Fibroblast of the aortic adventitia (primary cell): ENCODE measurements around the gene VPS13A. TPM values are rescaled to one million over a fixed set of nuclear protein-coding genes. Genes with fewer than 3 reads are reported as not detected.

Experiments used
- DNase-seq: peaks from one replicate; pipeline ENCODE4 v3.0.0-alpha.2; 2010; ENCODE audit warnings: low read depth
- H3K4me3 ChIP-seq: 2 replicates; pipeline ENCODE4 v1.5.1; 2011; ENCODE audit warnings: low read depth, mild to moderate bottlenecking, control low read depth, low read length, moderate library complexity
- total RNA-seq: library from RNA; depleted of rRNA; stranded (reverse); fragments of >200 nt; gene quantifications from 2 replicates; pipeline ENCODE4 v1.2.3, GENCODE V29; 2012; ENCODE audit warnings: low replicate concordance
- TF ChIP-seq, protein P1 (sequence below): IDR thresholded peaks from 2 replicates; pipeline ENCODE4 v1.5.1; 2011; ENCODE audit warnings: mild to moderate bottlenecking, low read length, control low read depth, inconsistent platforms; ENCODE audit not compliant: insufficient read depth

Gene VPS13A
- total RNA-seq, 1 donor: 50.9 TPM

DNA sequence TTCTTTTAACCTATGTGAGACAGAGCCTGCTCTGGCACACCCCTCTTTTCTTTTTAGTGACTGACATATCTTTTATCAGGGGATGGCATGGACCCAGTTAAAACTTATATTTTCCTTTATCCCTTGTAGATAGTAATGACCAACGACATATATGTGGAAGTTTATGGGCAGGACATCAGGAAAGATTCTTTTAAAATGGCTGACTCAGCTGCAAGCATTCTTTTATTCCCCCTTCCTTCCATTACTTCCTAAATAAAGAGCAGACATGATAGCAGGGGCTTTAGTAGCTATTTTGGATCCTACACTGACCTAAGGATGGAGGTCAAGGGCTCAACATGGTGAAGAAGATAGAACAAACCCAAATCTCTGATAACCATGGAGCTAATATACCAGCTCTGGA, 25.0 kb upstream of the VPS13A start:
- H3K4me3 ChIP-seq: no peak overlapping the region
- TF ChIP-seq, protein P1, sequence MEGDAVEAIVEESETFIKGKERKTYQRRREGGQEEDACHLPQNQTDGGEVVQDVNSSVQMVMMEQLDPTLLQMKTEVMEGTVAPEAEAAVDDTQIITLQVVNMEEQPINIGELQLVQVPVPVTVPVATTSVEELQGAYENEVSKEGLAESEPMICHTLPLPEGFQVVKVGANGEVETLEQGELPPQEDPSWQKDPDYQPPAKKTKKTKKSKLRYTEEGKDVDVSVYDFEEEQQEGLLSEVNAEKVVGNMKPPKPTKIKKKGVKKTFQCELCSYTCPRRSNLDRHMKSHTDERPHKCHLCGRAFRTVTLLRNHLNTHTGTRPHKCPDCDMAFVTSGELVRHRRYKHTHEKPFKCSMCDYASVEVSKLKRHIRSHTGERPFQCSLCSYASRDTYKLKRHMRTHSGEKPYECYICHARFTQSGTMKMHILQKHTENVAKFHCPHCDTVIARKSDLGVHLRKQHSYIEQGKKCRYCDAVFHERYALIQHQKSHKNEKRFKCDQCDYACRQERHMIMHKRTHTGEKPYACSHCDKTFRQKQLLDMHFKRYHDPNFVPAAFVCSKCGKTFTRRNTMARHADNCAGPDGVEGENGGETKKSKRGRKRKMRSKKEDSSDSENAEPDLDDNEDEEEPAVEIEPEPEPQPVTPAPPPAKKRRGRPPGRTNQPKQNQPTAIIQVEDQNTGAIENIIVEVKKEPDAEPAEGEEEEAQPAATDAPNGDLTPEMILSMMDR: no peak
- no peak for DNase-seq

DNA sequence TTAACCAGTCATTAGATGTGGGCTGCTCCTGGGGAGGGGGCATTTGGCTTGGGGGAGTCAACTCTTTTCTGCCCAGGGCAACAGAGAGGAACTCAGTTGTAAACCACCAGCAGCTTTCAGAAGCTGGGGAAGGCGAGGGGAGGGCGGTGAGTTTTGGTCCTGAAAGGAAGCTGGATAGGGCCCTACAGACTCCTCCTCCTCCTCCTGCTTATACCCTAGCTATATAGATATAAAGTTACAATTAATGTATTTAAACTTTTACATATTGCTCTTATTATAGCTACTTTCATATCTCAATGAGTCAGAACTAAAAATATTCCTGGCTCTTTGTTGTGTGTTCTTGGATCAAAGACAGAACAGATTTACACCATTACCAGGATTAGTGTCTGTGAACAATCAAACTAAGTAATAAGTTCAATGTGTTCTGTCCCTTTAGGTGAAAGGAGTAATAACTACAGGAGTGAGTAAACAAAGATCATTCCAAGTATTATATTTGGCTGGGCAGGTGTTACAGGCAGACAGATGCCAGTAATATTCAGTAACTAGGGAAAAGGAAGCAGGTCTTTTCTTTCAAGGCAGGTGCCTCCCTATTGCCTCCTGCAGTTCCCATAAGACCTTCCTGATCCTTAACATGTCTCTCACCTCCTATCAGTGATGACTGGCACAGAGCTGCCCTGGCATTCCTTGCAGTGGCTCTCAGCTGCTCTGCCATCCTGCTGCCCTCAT, 20.5 kb upstream of the VPS13A start:
- peak; percentile 29 for DNase-seq
- TF ChIP-seq, protein P1: no peak
- no peak overlapping the region for H3K4me3 ChIP-seq

DNA sequence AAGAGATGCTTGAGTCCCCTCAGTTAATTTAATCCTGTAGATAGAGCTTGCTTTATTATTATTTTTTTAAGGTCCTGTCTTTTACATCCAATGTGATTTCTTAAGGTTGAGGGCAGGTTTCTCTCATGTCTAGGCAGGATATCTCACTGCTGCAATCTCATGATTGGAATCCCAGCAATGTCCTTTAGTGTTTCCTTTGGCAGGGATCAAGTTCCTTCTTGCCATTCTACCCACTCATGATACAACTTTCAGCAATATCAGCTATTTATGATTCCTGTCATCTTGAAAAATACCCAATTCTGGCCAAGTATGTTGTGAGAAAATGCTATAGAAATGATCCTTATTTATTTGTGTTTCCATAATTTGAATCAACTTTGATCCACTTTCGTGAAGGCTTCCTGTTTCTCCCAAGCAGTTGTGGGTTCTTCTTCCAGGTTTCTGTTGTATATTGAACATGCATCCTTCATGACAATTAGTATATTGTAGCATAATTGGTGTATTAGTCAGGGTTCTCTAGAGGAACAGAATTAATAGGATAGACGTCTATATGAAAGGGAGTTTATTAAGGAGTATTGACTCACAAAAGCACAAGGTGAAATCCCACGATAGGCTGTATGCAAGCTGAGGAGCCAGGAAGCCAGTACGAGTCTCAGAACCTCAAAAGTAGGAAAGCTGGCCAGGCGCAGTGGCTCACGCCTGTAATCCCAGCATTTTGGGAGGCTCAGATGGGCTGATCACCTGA, 18.4 kb upstream of the VPS13A start:
- peak; percentile 73 for DNase-seq
- H3K4me3 ChIP-seq: no peak overlapping the region
- TF ChIP-seq, protein P1: no peak

DNA sequence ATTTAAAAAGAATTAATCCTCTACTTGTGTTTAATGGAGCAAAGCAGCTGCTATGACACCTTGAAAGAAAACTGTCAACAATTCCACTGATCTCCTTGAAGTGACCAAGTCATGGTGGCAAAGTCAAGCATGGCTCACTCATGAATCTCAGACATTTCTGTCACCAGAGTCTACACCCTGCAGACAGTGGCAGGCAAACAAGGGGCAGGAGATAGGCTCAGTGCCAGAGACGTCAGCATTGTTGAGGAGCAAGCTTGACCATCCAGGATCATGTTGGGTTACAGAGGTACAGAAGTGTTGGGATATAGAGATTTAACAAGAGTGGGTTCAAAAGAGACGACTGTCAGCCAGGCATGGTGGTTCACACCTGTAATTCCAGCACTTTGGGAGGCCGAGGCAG, 16.1 kb upstream of the VPS13A start:
- TF ChIP-seq, protein P1: no peak
- DNase-seq: no peak
- H3K4me3 ChIP-seq: no peak overlapping the region

DNA sequence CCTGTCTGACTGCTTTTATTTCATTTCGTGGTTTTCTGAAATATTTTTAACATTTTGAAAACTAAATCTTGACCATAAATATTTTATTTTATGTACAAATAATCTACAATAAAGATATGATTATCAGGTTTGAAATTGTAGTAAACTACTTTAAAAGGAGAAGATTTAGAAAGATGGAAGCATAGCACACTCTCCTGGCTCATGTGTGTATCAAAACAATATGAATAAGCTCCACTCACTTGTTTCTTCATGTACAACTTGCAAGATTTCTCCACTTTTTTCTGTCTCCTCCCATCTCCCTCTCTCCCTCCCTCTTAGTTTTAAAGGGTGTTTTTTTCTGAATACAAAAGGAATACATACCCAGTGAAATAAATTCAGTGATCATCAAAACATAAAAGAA, 15.4 kb upstream of the VPS13A start:
- peak; percentile 31 for DNase-seq
- no peak overlapping the region for H3K4me3 ChIP-seq
- TF ChIP-seq, protein P1: no peak

DNA sequence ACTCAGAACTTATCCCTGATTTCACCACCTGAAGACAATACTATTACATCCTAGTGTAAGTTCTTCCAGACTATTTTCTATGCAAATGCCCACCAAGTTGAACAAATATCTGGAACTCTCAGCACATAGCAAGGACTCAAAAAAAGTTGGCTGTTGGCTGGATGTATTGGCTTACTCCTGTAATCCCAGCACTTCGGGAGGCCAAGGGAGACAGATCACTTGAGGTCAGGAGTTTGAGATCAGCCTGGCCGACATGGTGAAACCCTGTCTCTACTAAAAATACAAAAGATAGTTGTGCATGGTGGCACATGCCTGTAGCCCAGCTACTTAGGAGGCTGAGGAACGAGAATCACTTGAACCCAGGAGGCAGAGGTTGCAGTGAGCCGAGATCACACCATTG, 15.0 kb upstream of the VPS13A start:
- TF ChIP-seq, protein P1: no peak
- no peak for DNase-seq
- H3K4me3 ChIP-seq: no peak overlapping the region
